GM19395 (cell line): ENCODE data around the gene SBSN.

Source experiments
- ATAC-seq: cut with Tn5 transposase; IDR thresholded peaks from one replicate; pipeline ENCODE4 v1.9.1; 2021; ENCODE audit warnings: mild to moderate bottlenecking, moderate library complexity; ENCODE audit not compliant: unreplicated experiment

SBSN gene

GRCh38 chr19:35528218-35529038, at the start of gene SBSN:
Gene SBSN (minus strand): TSS chr19:35528311. CDS start chr19:35528281, 30 bp downstream.
- ATAC-seq = no peak

GRCh38 chr19:35571406-35571965, 43.4 kb upstream of the SBSN start:
- ATAC-seq = no peak

- ATAC-seq = no peak
Observed at GRCh38 chr19:35569281-35569781, 41.2 kb upstream of the SBSN start.

- no peak for ATAC-seq
Observed at GRCh38 chr19:35566738-35567137, 38.6 kb upstream of the SBSN start.

GRCh38 chr19:35565016-35565856, 37.1 kb upstream of the SBSN start:
- ATAC-seq = no peak

GRCh38 chr19:35563207-35563829, 35.2 kb upstream of the SBSN start, which contains the start of gene ATP4A:
Gene ATP4A (minus strand): TSS chr19:35563658. CDS start chr19:35563629, 29 bp downstream.
- no peak for ATAC-seq

GRCh38 chr19:35562776-35563175, 34.7 kb upstream of the SBSN start:
- no peak for ATAC-seq

GRCh38 chr19:35562336-35562735, 34.2 kb upstream of the SBSN start:
- no peak for ATAC-seq

GRCh38 chr19:35561436-35561835, 33.3 kb upstream of the SBSN start:
- no peak for ATAC-seq

- ATAC-seq = no peak
Observed at GRCh38 chr19:35560677-35561076, 32.6 kb upstream of the SBSN start.

- ATAC-seq = no peak
Observed at GRCh38 chr19:35560271-35560670, 32.2 kb upstream of the SBSN start.

GRCh38 chr19:35559781-35560180, 31.7 kb upstream of the SBSN start:
- no peak for ATAC-seq

- ATAC-seq = no peak
Observed at GRCh38 chr19:35559281-35559659, 31.2 kb upstream of the SBSN start.

- ATAC-seq = no peak
Observed at GRCh38 chr19:35558400-35559280, 30.5 kb upstream of the SBSN start.

- no peak for ATAC-seq
Observed at GRCh38 chr19:35557539-35558399, 29.7 kb upstream of the SBSN start.

GRCh38 chr19:35556846-35557538, 28.9 kb upstream of the SBSN start:
- ATAC-seq = no peak

GRCh38 chr19:35556025-35556590, 28.0 kb upstream of the SBSN start:
- ATAC-seq = no peak
